ENCODE data around the gene UNC79.

DNA sequence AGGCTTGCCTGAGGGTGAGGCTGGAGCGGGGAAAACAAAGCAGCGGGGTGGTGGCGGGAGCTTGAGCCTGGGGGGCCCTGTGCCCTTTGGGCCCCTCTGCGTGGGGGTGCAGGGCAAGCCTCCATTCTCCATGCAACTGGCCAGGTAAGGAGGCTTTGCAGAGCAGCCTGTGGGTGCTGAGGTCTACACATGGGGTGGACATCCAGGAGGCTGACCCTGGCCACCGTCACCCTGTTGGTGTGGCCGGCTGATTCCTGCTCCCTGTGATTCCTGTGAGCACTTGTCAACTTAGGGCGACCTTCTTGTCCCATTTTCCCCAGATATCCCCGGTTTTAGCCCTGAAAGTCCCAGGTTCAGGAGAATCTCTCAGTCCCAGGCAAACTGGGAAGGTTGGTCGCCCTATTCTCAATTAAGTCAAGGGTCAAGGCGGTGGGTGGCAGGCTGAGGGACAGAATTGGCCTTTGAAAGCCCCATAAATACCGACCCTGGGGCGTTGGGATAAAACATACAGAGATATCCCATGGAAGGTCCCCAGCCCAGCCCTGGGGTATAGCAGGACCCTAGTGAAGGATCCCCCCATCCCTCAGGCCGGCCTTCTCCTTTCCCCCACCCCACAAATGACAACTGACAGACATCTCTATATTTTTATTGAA, 287.1 kb downstream of the UNC79 start:
- TF ChIP-seq, protein P1, sequence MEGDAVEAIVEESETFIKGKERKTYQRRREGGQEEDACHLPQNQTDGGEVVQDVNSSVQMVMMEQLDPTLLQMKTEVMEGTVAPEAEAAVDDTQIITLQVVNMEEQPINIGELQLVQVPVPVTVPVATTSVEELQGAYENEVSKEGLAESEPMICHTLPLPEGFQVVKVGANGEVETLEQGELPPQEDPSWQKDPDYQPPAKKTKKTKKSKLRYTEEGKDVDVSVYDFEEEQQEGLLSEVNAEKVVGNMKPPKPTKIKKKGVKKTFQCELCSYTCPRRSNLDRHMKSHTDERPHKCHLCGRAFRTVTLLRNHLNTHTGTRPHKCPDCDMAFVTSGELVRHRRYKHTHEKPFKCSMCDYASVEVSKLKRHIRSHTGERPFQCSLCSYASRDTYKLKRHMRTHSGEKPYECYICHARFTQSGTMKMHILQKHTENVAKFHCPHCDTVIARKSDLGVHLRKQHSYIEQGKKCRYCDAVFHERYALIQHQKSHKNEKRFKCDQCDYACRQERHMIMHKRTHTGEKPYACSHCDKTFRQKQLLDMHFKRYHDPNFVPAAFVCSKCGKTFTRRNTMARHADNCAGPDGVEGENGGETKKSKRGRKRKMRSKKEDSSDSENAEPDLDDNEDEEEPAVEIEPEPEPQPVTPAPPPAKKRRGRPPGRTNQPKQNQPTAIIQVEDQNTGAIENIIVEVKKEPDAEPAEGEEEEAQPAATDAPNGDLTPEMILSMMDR (IDR thresholded peaks at IDR 0.05), result no peak
- TF ChIP-seq EP300 (IDR thresholded peaks at IDR 0.05) (no peak), POLR2A (IDR thresholded peaks at IDR 0.05; ENCODE audit: low read depth) (no peak), POLR2AphosphoS5 (IDR thresholded peaks at IDR 0.05) (no peak)

All from esophagus muscularis mucosa (tissue), 4 donors.